ENCODE data around the gene MPG. TPM values are rescaled to one million over a fixed set of nuclear protein-coding genes. Genes with fewer than 3 reads are reported as not detected.

Gene MPG
- total RNA-seq, 1 experiment from 2014 or later: 32.6 TPM

GRCh38 chr16:35011-35677, 42.9 kb upstream of the MPG start:
- H3K4me1 ChIP-seq (ENCODE audit: control insufficient read depth in 1 of 2, insufficient read depth in 2 of 2, low read length in 2 of 2): peaks cover 0 to 7% of the 10 kb centered on the region in 2 experiments; a peak in 1 of 4 replicates

More at GRCh38 chr16:35011-35677, 42.9 kb upstream of the MPG start:
- ChIA-PET CTCF (no interaction called here), RAD21 (ENCODE audit: low non-redundant PET in 1 of 2, low total read pairs in 2 of 2, uncharacterized antibody in 2 of 2, unreplicated experiment in 2 of 2) (no interaction called here), POLR2A (no interaction called here)
- Histone ChIP-seq H3K27me3 (ENCODE audit: insufficient read depth, low read length) (no peaks in the 10 kb centered on the region), H3K9me3 (ENCODE audit: control insufficient read depth in 1 of 2, insufficient read depth in 1 of 2, low read depth in 1 of 2, low read length in 2 of 2) (no peaks in the 10 kb centered on the region), H3K79me2 (ENCODE audit: insufficient read depth, low read length) (no peaks in the 10 kb centered on the region), H3K4me2 (ENCODE audit: low read length) (no peak overlapping the region), H3K4me3 (replicated peaks in 1 of 2; ENCODE audit: low read depth in 1 of 2, low read length in 2 of 2) (no peak overlapping the region), H2AFZ (ENCODE audit: low read depth, low read length, poor library complexity, severe bottlenecking) (no peak overlapping the region), H3K9ac (ENCODE audit: low read length) (no peak overlapping the region), H3K27ac (ENCODE audit: low read depth, low read length) (no peak overlapping the region), H3K9me2 (ENCODE audit: insufficient read depth) (no peaks in the 10 kb centered on the region), H3K36me3 (ENCODE audit: control insufficient read depth in 1 of 2, insufficient read depth in 2 of 2, low read length in 2 of 2) (no peaks in the 10 kb centered on the region), H4K20me1 (ENCODE audit: insufficient read depth) (no peaks in the 10 kb centered on the region)
- DNase-seq (ENCODE audit: low read depth, low spot score) (no peak), ATAC-seq (no peak)
- intact Hi-C loops (cut with micrococcal nuclease): no loop called here
- BruUV-seq (replicated peaks): no TSS peak
- TF ChIP-seq ELF1 (IDR thresholded peaks at IDR 0.05; ENCODE audit: borderline replicate concordance, low read depth) (no peak), RAD21 (IDR thresholded peaks at IDR 0.05; ENCODE audit: low read depth) (no peak), FOSL1 (IDR thresholded peaks at IDR 0.05; ENCODE audit: low read depth) (no peak), YY1 (IDR thresholded peaks at IDR 0.05; ENCODE audit: extremely low read depth, insufficient replicate concordance, low read depth, low read length) (no peak), SIN3A (IDR thresholded peaks at IDR 0.05; ENCODE audit: low read depth) (no peak), CTCF (IDR thresholded peaks at IDR 0.05 in 2 of 3, conservative IDR thresholded peaks at IDR 0.05 in 1 of 3; ENCODE audit: borderline replicate concordance in 1 of 3, insufficient read depth in 1 of 3, low read depth in 2 of 3, low read length in 2 of 3) (no peak), ATF3 (IDR thresholded peaks at IDR 0.05) (no peak), POLR2AphosphoS5 (IDR thresholded peaks at IDR 0.05; ENCODE audit: low read depth, low read length) (no peak)
